ENCODE measurements around the gene DERA. TPM values are rescaled to one million over a fixed set of nuclear protein-coding genes. Genes with fewer than 3 reads are reported as not detected.

Gene DERA
- total RNA-seq, 1 donor from 2014 or later = 21.4 TPM

- H3K9me3 ChIP-seq = no peaks in the 10 kb centered on the region
- H3K36me3 ChIP-seq = peaks cover 0 to 3% of the 10 kb centered on the region in 2 donors
- no peaks in the 10 kb centered on the region for H3K27me3 ChIP-seq
- TF ChIP-seq CTCF (IDR thresholded peaks at IDR 0.05) = no peak
- no peak for TF ChIP-seq POLR2A (IDR thresholded peaks at IDR 0.05)
- TF ChIP-seq POLR2AphosphoS5 (IDR thresholded peaks at IDR 0.05; ENCODE audit: insufficient read depth in 1 of 2, low read depth in 1 of 2) = no peak
- H3K4me3 ChIP-seq = no peak overlapping the region
- no peak for DNase-seq (ENCODE audit: extremely low spot score in 2 of 2)
- H3K4me1 ChIP-seq = no peaks in the 10 kb centered on the region
- no peak overlapping the region for H3K27ac ChIP-seq
- intact Hi-C loops (cut with DNase I) = no loop called here
Observed at GRCh38 chr12:15997910-15998309, 86.8 kb downstream of the DERA start.

GRCh38 chr12:16002880-16003279 is 91.7 kb downstream of the DERA start:
- Histone ChIP-seq H3K4me1 (no peaks in the 10 kb centered on the region), H3K4me3 (no peak overlapping the region), H3K9me3 (no peaks in the 10 kb centered on the region), H3K27ac (no peak overlapping the region), H3K36me3 (peaks cover 0 to 3% of the 10 kb centered on the region in 2 donors), H3K27me3 (no peaks in the 10 kb centered on the region)
- intact Hi-C loops (cut with DNase I) = no loop called here
- TF ChIP-seq POLR2A (IDR thresholded peaks at IDR 0.05) (no peak), POLR2AphosphoS5 (IDR thresholded peaks at IDR 0.05; ENCODE audit: insufficient read depth in 1 of 2, low read depth in 1 of 2) (no peak), CTCF (IDR thresholded peaks at IDR 0.05) (no peak)
- no peak for DNase-seq (ENCODE audit: extremely low spot score in 2 of 2)

GRCh38 chr12:16003460-16003859 is 92.3 kb downstream of the DERA start:
- Histone ChIP-seq H3K4me3 (no peak overlapping the region), H3K9me3 (no peaks in the 10 kb centered on the region), H3K36me3 (no peaks in the 10 kb centered on the region), H3K4me1 (no peaks in the 10 kb centered on the region), H3K27me3 (no peaks in the 10 kb centered on the region), H3K27ac (no peak overlapping the region)
- no peak for TF ChIP-seq CTCF (IDR thresholded peaks at IDR 0.05)
- intact Hi-C loops (cut with DNase I) = no loop called here
- no peak for DNase-seq (ENCODE audit: extremely low spot score in 2 of 2)

- Histone ChIP-seq H3K27me3 (no peaks in the 10 kb centered on the region), H3K27ac (no peak overlapping the region), H3K9me3 (no peaks in the 10 kb centered on the region), H3K4me1 (peaks cover 4% of the 10 kb centered on the region), H3K4me3 (no peak overlapping the region), H3K36me3 (no peaks in the 10 kb centered on the region)
- TF ChIP-seq POLR2AphosphoS5 (IDR thresholded peaks at IDR 0.05; ENCODE audit: insufficient read depth in 1 of 2, low read depth in 1 of 2) (no peak), POLR2A (IDR thresholded peaks at IDR 0.05) (no peak), CTCF (IDR thresholded peaks at IDR 0.05) (no peak)
- no peak for DNase-seq (ENCODE audit: extremely low spot score in 2 of 2)
- intact Hi-C loops (cut with DNase I) = no loop called here
Observed at GRCh38 chr12:16006752-16007151, 95.6 kb downstream of the DERA start.

GRCh38 chr12:16008421-16008824 is 97.3 kb downstream of the DERA start:
- no peaks in the 10 kb centered on the region for H3K9me3 ChIP-seq
- no peaks in the 10 kb centered on the region for H3K27me3 ChIP-seq
- DNase-seq (ENCODE audit: extremely low spot score in 2 of 2) = no peak
- intact Hi-C loops (cut with DNase I) = no loop called here
- peaks cover 11% of the 10 kb centered on the region for H3K4me1 ChIP-seq
- no peak overlapping the region for H3K27ac ChIP-seq
- H3K4me3 ChIP-seq = no peak overlapping the region
- H3K36me3 ChIP-seq = no peaks in the 10 kb centered on the region
- TF ChIP-seq POLR2AphosphoS5 (IDR thresholded peaks at IDR 0.05; ENCODE audit: insufficient read depth in 1 of 2, low read depth in 1 of 2) (no peak), CTCF (IDR thresholded peaks at IDR 0.05) (no peak), POLR2A (IDR thresholded peaks at IDR 0.05) (no peak)

Data from vagina (tissue), 2 donors.